GM12872 (cell line): ENCODE data around the gene ZFAND6.

Experiments
- CTCF ChIP-seq: IDR thresholded peaks from 3 replicates; pipeline ENCODE4 v1.5.1; 2011; ENCODE audit warnings: low read depth, mild to moderate bottlenecking, low read length, moderate library complexity; ENCODE audit not compliant: insufficient read depth

ZFAND6 gene

GRCh38 chr15:80058851-80059785, at the start of gene ZFAND6:
Gene ZFAND6, plus strand, starts transcription at chr15:80059676. Its CDS starts 60,669 bp downstream, at chr15:80120345.
- 0 out of 3 replicates have a peak, but pooled peaks have one; percentile 20 for TF ChIP-seq CTCF

GRCh38 chr15:80010131-80010673, 49.3 kb upstream of the ZFAND6 start:
- no peak for TF ChIP-seq CTCF

GRCh38 chr15:80011596-80011995, 47.9 kb upstream of the ZFAND6 start:
- no peak for TF ChIP-seq CTCF

- no peak for TF ChIP-seq CTCF
Observed at GRCh38 chr15:80012060-80012726, 47.3 kb upstream of the ZFAND6 start.

- TF ChIP-seq CTCF: no peak
Observed at GRCh38 chr15:80015156-80015555, 44.3 kb upstream of the ZFAND6 start.

GRCh38 chr15:80019168-80019745, 40.2 kb upstream of the ZFAND6 start:
- TF ChIP-seq CTCF: no peak

- no peak for TF ChIP-seq CTCF
Observed at GRCh38 chr15:80020731-80021130, 38.7 kb upstream of the ZFAND6 start.
